Mammary epithelial cell (primary cell): ENCODE data around the gene SAMD1.

ENCODE experiments used
- EZH2 ChIP-seq: IDR thresholded peaks from 2 replicates; pipeline ENCODE4 v1.6.1; 2012; ENCODE audit warnings: low read length, inconsistent platforms, borderline replicate concordance
- TF ChIP-seq, protein P1 (sequence below), 2 donors: IDR thresholded peaks in 1 of 2; conservative IDR thresholded peaks in 1 of 2; 2 replicates each; pipeline ENCODE4 v1.5.1; 2011 to 2012; ENCODE audit warnings: inconsistent platforms in 2 of 2, low read length in 2 of 2, mild to moderate bottlenecking in 2 of 2, control low read depth in 1 of 2, low read depth in 1 of 2; ENCODE audit not compliant: insufficient read depth in 1 of 2; ENCODE audit errors: extremely low read depth in 1 of 2

DNA sequence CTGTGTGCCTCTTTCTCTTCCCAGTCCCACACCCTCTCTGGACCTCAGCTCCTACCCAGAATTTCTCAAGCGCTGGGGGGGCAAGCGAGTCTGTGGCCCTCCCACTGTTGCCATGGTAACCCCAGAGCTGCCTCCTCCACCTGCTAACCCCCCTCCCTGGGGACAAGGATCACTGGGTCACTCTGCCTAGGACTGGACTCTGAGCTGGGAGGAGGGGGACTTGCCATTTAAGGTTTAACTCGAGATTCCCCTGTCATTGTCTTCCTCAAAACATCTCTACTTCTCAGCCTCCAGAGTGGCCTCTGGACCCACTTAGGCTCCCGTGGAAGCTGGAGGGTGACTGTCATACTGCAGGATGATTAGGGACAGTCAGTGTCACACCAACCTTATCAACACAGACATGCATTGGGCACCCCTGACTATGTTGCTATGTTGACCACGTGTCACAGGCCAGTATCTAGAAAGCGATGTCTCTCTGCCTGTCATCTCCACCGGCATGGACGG, 30.8 kb downstream of the SAMD1 start:
- no peak for TF ChIP-seq EZH2
- TF ChIP-seq, protein P1, sequence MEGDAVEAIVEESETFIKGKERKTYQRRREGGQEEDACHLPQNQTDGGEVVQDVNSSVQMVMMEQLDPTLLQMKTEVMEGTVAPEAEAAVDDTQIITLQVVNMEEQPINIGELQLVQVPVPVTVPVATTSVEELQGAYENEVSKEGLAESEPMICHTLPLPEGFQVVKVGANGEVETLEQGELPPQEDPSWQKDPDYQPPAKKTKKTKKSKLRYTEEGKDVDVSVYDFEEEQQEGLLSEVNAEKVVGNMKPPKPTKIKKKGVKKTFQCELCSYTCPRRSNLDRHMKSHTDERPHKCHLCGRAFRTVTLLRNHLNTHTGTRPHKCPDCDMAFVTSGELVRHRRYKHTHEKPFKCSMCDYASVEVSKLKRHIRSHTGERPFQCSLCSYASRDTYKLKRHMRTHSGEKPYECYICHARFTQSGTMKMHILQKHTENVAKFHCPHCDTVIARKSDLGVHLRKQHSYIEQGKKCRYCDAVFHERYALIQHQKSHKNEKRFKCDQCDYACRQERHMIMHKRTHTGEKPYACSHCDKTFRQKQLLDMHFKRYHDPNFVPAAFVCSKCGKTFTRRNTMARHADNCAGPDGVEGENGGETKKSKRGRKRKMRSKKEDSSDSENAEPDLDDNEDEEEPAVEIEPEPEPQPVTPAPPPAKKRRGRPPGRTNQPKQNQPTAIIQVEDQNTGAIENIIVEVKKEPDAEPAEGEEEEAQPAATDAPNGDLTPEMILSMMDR (conservative IDR thresholded peaks at IDR 0.05 in 1 of 2, IDR thresholded peaks at IDR 0.05 in 1 of 2; ENCODE audit: extremely low read depth in 1 of 2, insufficient read depth in 1 of 2, low read depth in 1 of 2, low read length in 2 of 2): no peak
